Aorta (tissue), 5 donors: ENCODE results near the gene TOMT. TPM values are rescaled to one million over a fixed set of nuclear protein-coding genes. Genes with fewer than 3 reads are reported as not detected.

Experiments used
- ATAC-seq: fragments of 200-7000 bp; cut with Tn5 transposase; one replicate; pipeline ENCODE4 v1.9.1; 2022; ENCODE audit warnings: moderate library complexity; ENCODE audit not compliant: low FRiP score
- DNase-seq, 2 donors: peaks; one replicate each; pipeline ENCODE4 v3.0.0-alpha.2; 2020
- H3K27ac ChIP-seq, 2 donors: one replicate each; pipeline ENCODE4 v1.5.1; 2013; ENCODE audit warnings: low read length in 2 of 2, mild to moderate bottlenecking in 2 of 2, moderate library complexity in 2 of 2, control low read depth in 1 of 2, inconsistent platforms in 1 of 2, low read depth in 1 of 2
- H3K27me3 ChIP-seq, 2 donors: one replicate each; pipeline ENCODE4 v1.6.1; 2013; ENCODE audit warnings: control low read depth in 1 of 2, low read length in 1 of 2, mild to moderate bottlenecking in 1 of 2, moderate library complexity in 1 of 2; ENCODE audit not compliant: insufficient read depth in 2 of 2, control insufficient read depth in 1 of 2
- H3K36me3 ChIP-seq, 2 donors: one replicate each; pipeline ENCODE4 v1.6.1; 2013; ENCODE audit warnings: control low read depth in 1 of 2, low read length in 1 of 2, mild to moderate bottlenecking in 1 of 2; ENCODE audit not compliant: insufficient read depth in 2 of 2, control insufficient read depth in 1 of 2
- H3K4me1 ChIP-seq, 2 donors: one replicate each; pipeline ENCODE4 v1.6.1; 2013; ENCODE audit warnings: low read length in 2 of 2, control low read depth in 1 of 2, mild to moderate bottlenecking in 1 of 2, moderate library complexity in 1 of 2; ENCODE audit not compliant: insufficient read depth in 2 of 2, control insufficient read depth in 1 of 2
- H3K4me3 ChIP-seq, 2 donors: one replicate each; pipeline ENCODE4 v1.5.1; 2013; ENCODE audit warnings: low read length in 2 of 2, control low read depth in 1 of 2, mild to moderate bottlenecking in 1 of 2
- H3K9me3 ChIP-seq: one replicate; pipeline ENCODE4 v1.6.1; 2013; ENCODE audit warnings: mild to moderate bottlenecking, low read length; ENCODE audit not compliant: control insufficient read depth
- WGBS, 2 donors: extraction: QIAGEN DNeasy Blood & Tissue Kit; methylation state at CpG; one replicate each; pipeline ENCODE4 v1.1.7; 2013; 5-methylcytosine and 5-hydroxymethylcytosine counted together
- intact Hi-C, 2 donors: fragments of 100-400 bp; cut with DNase I; formaldehyde crosslinking; loops; one replicate each; pipeline versions ENCODE4 v1.14.2 to v1.15.0; 2022
- microRNA-seq, 2 donors: library from miRNA; unstranded; fragments of <30 nt; microRNA quantifications; one replicate each; pipeline ENCODE4 v1.2.0, GENCODE V29; 2020
- polyA plus RNA-seq, 2 donors: library from polyadenylated mRNA; stranded (reverse); fragments of 200-250 nt; gene quantifications; one replicate each; pipeline ENCODE4 v1.2.3, GENCODE V29; 2013
- total RNA-seq, 2 donors: library from RNA; stranded (reverse); fragmentation: NEBNext Ultra II Directional; extraction: Animal tissue kit (Norgen Biotek cat#: 25700); gene quantifications; one replicate each; pipeline ENCODE4 v1.2.1, GENCODE V29; 2021
- donor health status: healthy with polysubstance abuse.
- donor health status: Bipolar disorder and iron deficiency.
- donor health status: DM: no; HTN: no; CAD: no.
- donor health status: DM: no; HTN: no; CAD: no.
- donor health status: DM: yes; HTN: yes; CAD: no.

Gene TOMT
- total and polyA plus RNA-seq, 4 donors, result not detected

- Histone ChIP-seq H3K27me3 (no peaks in the 10 kb centered on the region), H3K4me3 (no peak overlapping the region), H3K9me3 (no peaks in the 10 kb centered on the region), H3K27ac (no peak overlapping the region), H3K36me3 (no peaks in the 10 kb centered on the region), H3K4me1 (no peaks in the 10 kb centered on the region)
- intact Hi-C loops, result no loop called here
- no peak for DNase-seq
- ATAC-seq, result no peak
- 85 to 88% methylated on average over 4 of the region's 4 CpGs for WGBS, 2 donors
Measured at GRCh38 chr11:72155751-72156150, 50.0 kb downstream of the TOMT start.

- Histone ChIP-seq H3K27ac (no peak overlapping the region), H3K36me3 (no peaks in the 10 kb centered on the region), H3K4me3 (no peak overlapping the region), H3K9me3 (no peaks in the 10 kb centered on the region), H3K4me1 (no peaks in the 10 kb centered on the region), H3K27me3 (peaks cover 0 to 1% of the 10 kb centered on the region in 2 donors)
- ATAC-seq, result no peak
- intact Hi-C loops, result no loop called here
- 84 to 85% methylated on average over 4 of the region's 4 CpGs for WGBS, 2 donors
- no peak for DNase-seq
Measured at GRCh38 chr11:72157131-72157530, 51.4 kb downstream of the TOMT start.

Small RNAs within 50 kb of the gene (microRNA-seq; reads per million reads assigned to microRNA genes)
- gene MIR3165, result 0 reads per million in 2 donors

Other genes starting within 250 kb of the TOMT start
- not detected for gene DEFB131B, start 227.5 kb upstream of the TOMT start, total RNA-seq
- not detected for gene DEFB131B, start 227.5 kb upstream of the TOMT start, polyA plus RNA-seq
- 10 to 100 TPM in 1 of 2 donors, 1 to 10 TPM in 1; 8.2 to 12.8 TPM for gene XNDC1N, start 177.3 kb upstream of the TOMT start, total RNA-seq
- gene XNDC1N, start 177.3 kb upstream of the TOMT start, polyA plus RNA-seq, result 1 to 10 TPM; 3.9 to 4.7 TPM
- gene RNF121, start 176.9 kb upstream of the TOMT start, total RNA-seq, result 10 to 100 TPM; 38.3 to 38.6 TPM
- gene RNF121, start 176.9 kb upstream of the TOMT start, polyA plus RNA-seq, result 10 to 100 TPM; 20.8 to 22.8 TPM
- 10 to 100 TPM; 13.0 to 24.8 TPM for gene IL18BP, start 107.0 kb upstream of the TOMT start, total RNA-seq
- 10 to 100 TPM in 1 of 2 donors, 1 to 10 TPM in 1; 7.8 to 12.5 TPM for gene IL18BP, start 107.0 kb upstream of the TOMT start, polyA plus RNA-seq
- gene NUMA1, start 25.4 kb upstream of the TOMT start, total RNA-seq, result 100 to 1,000 TPM; 150 to 241 TPM
- 100 to 1,000 TPM in 1 of 2 donors, 10 to 100 TPM in 1; 40.4 to 322 TPM for gene NUMA1, start 25.4 kb upstream of the TOMT start, polyA plus RNA-seq
- 1 to 10 TPM; 6.6 to 8.5 TPM for gene LRRC51, start 25.1 kb upstream of the TOMT start, total RNA-seq
- 10 to 100 TPM in 1 of 2 donors, 1 to 10 TPM in 1; 8.6 to 12.8 TPM for gene LRRC51, start 25.1 kb upstream of the TOMT start, polyA plus RNA-seq
- 10 to 100 TPM; 61.1 to 62.6 TPM for gene LAMTOR1, start 2.6 kb upstream of the TOMT start, total RNA-seq
- 100 to 1,000 TPM; 100 to 160 TPM for gene LAMTOR1, start 2.6 kb upstream of the TOMT start, polyA plus RNA-seq
- gene ANAPC15, start 6.8 kb downstream of the TOMT start, total RNA-seq, result 10 to 100 TPM; 24.6 to 24.7 TPM
- gene ANAPC15, start 6.8 kb downstream of the TOMT start, polyA plus RNA-seq, result 10 to 100 TPM; 48.5 to 71.6 TPM
- 1 to 10 TPM in 1 of 2 donors, not detected in 1; 4.7 TPM for gene FOLR3, start 29.8 kb downstream of the TOMT start, total RNA-seq
- not detected for gene FOLR3, start 29.8 kb downstream of the TOMT start, polyA plus RNA-seq
- gene FOLR1, start 86.2 kb downstream of the TOMT start, total RNA-seq, result not detected
- gene FOLR1, start 86.2 kb downstream of the TOMT start, polyA plus RNA-seq, result not detected
- gene FOLR2, start 110.9 kb downstream of the TOMT start, total RNA-seq, result 10 to 100 TPM; 27.7 to 85.2 TPM
- 10 to 100 TPM in 1 of 2 donors, 1 to 10 TPM in 1; 8.8 to 25.3 TPM for gene FOLR2, start 110.9 kb downstream of the TOMT start, polyA plus RNA-seq
- gene INPPL1, start 118.8 kb downstream of the TOMT start, total RNA-seq, result 100 to 1,000 TPM; 130 to 166 TPM
- 100 to 1,000 TPM in 1 of 2 donors, 10 to 100 TPM in 1; 21.9 to 135 TPM for gene INPPL1, start 118.8 kb downstream of the TOMT start, polyA plus RNA-seq
- not detected for gene PHOX2A, start 138.3 kb downstream of the TOMT start, total RNA-seq
- not detected for gene PHOX2A, start 138.3 kb downstream of the TOMT start, polyA plus RNA-seq